Measurements from ENCODE around the gene RREB1. TPM values are rescaled to one million over a fixed set of nuclear protein-coding genes. Genes with fewer than 3 reads are reported as not detected.

Gene RREB1
- total RNA-seq, 1 experiment from 2014 or later = 30.7 TPM

GRCh38 chr6:7142918-7143475, 35.2 kb downstream of the RREB1 start:
- H3K27ac ChIP-seq (ENCODE audit: low read length) = no peak overlapping the region; the same call in 1 of the 2 replicates
- in situ Hi-C loops (cut with HindIII; ENCODE audit: low pct_unique_long_range_greater_than_20kb, low sequenced_read_pairs) (no loop called here), intact Hi-C loops (cut with micrococcal nuclease; ENCODE audit: unreplicated experiment) (no loop called here)
- no peak for ATAC-seq
- ChIA-PET CTCF (interaction anchor here (0.7 kb wide), 3 partner anchors 69 to 501 kb away, joined by 3 to 4 read pairs (median 3); no protein-coding TSS in a partner anchor), POLR2A (interaction anchor here (0.5 to 1.0 kb wide), 2 partner anchors 31 to 405 kb away, joined by 3 to 5 read pairs; no protein-coding TSS in a partner anchor)
- no TSS peak for BruUV-seq (replicated peaks)
- no peak for DNase-seq (ENCODE audit: low read depth, low spot score)
- H3K9me3 ChIP-seq (ENCODE audit: control insufficient read depth, insufficient read depth, low read depth, low read length) = no peaks in the 10 kb centered on the region
- H3K4me3 ChIP-seq (ENCODE audit: low read depth in 2 of 2, low read length in 2 of 2) = no peak overlapping the region
- TF ChIP-seq CTCF (IDR thresholded peaks at IDR 0.05) = no peak
- TF ChIP-seq REST (IDR thresholded peaks at IDR 0.05; ENCODE audit: insufficient read depth in 1 of 2, low read depth in 2 of 2, low read length in 1 of 2) = no peak
- TF ChIP-seq POLR2AphosphoS5 (IDR thresholded peaks at IDR 0.05; ENCODE audit: low read depth, low read length) = no peak
- TF ChIP-seq SIN3A (IDR thresholded peaks at IDR 0.05; ENCODE audit: borderline replicate concordance, insufficient read depth, low read depth, low read length) = no peak
- TF ChIP-seq TCF7L2 (IDR thresholded peaks at IDR 0.05; ENCODE audit: low read depth, low read length) = no peak
- no peaks in the 10 kb centered on the region for H3K27me3 ChIP-seq (ENCODE audit: control insufficient read depth, insufficient read depth, low read length)
- peaks cover 74% of the 10 kb centered on the region for H3K4me1 ChIP-seq (ENCODE audit: control insufficient read depth, insufficient read depth, low read length)
- no peaks in the 10 kb centered on the region for H3K36me3 ChIP-seq (ENCODE audit: control insufficient read depth, insufficient read depth, low read length)

GRCh38 chr6:7143476-7143974, 35.8 kb downstream of the RREB1 start:
- CTCF ChIA-PET = interaction anchor here (0.7 kb wide), 2 partner anchors 69 to 501 kb away, joined by 3 read pairs; no protein-coding TSS in a partner anchor
- Histone ChIP-seq H3K4me1 (ENCODE audit: control insufficient read depth, insufficient read depth, low read length) (peaks cover 68% of the 10 kb centered on the region), H3K4me3 (ENCODE audit: low read depth in 2 of 2, low read length in 2 of 2) (no peak overlapping the region), H3K36me3 (ENCODE audit: control insufficient read depth, insufficient read depth, low read length) (no peaks in the 10 kb centered on the region), H3K27ac (ENCODE audit: low read length) (no peak overlapping the region), H3K27me3 (ENCODE audit: control insufficient read depth, insufficient read depth, low read length) (no peaks in the 10 kb centered on the region), H3K9me3 (ENCODE audit: control insufficient read depth, insufficient read depth, low read depth, low read length) (no peaks in the 10 kb centered on the region)
- POLR2A ChIA-PET = interaction anchor here (0.5 to 1.0 kb wide), 2 partner anchors 30 to 405 kb away, joined by 3 to 5 read pairs; no protein-coding TSS in a partner anchor
- in situ Hi-C loops (cut with HindIII; ENCODE audit: low pct_unique_long_range_greater_than_20kb, low sequenced_read_pairs) = no loop called here
- no peak for ATAC-seq
- TF ChIP-seq SIN3A (IDR thresholded peaks at IDR 0.05; ENCODE audit: borderline replicate concordance, insufficient read depth, low read depth, low read length) (no peak), CTCF (IDR thresholded peaks at IDR 0.05) (peak; percentile 36), POLR2AphosphoS5 (IDR thresholded peaks at IDR 0.05; ENCODE audit: low read depth, low read length) (no peak)
- intact Hi-C loops (cut with micrococcal nuclease; ENCODE audit: unreplicated experiment) = no loop called here
- no peak for DNase-seq (ENCODE audit: low read depth, low spot score)
- BruUV-seq (replicated peaks) = no TSS peak
